ENCODE results near the gene MCRIP2.
A peak's percentile ranks its signal among the peaks of the same experiment; 100 is the strongest.

MCRIP2 gene

GRCh38 chr16:631808-632358 is 9.7 kb upstream of the MCRIP2 start:
- TF ChIP-seq SPI1 (IDR thresholded peaks at IDR 0.05; ENCODE audit: low read depth, low read length) (no peak), POLR2A (IDR thresholded peaks at IDR 0.05; ENCODE audit: low read depth, low read length) (no peak), POU2F2 (IDR thresholded peaks at IDR 0.05; ENCODE audit: low read depth, low read length) (no peak)
- no peak for FAIRE-seq

GRCh38 chr16:632486-633335 is 8.9 kb upstream of the MCRIP2 start:
- FAIRE-seq (no peak), DNase-seq (ENCODE audit: insufficient read length, low spot score) (no peak)
- TF ChIP-seq POU2F2 (IDR thresholded peaks at IDR 0.05; ENCODE audit: low read depth, low read length) (no peak), SPI1 (IDR thresholded peaks at IDR 0.05; ENCODE audit: low read depth, low read length) (no peak), POLR2A (IDR thresholded peaks at IDR 0.05; ENCODE audit: low read depth, low read length) (no peak), PAX5 (IDR thresholded peaks at IDR 0.05; ENCODE audit: insufficient read depth, low read length, severe bottlenecking) (no peak), POLR2AphosphoS5 (IDR thresholded peaks at IDR 0.05; ENCODE audit: low read depth, low read length) (no peak), TAF1 (IDR thresholded peaks at IDR 0.05; ENCODE audit: low read depth, low read length) (no peak)

More at GRCh38 chr16:631808-632358, 9.7 kb upstream of the MCRIP2 start:
- DNase-seq (ENCODE audit: insufficient read length, low spot score), result no peak

DNA sequence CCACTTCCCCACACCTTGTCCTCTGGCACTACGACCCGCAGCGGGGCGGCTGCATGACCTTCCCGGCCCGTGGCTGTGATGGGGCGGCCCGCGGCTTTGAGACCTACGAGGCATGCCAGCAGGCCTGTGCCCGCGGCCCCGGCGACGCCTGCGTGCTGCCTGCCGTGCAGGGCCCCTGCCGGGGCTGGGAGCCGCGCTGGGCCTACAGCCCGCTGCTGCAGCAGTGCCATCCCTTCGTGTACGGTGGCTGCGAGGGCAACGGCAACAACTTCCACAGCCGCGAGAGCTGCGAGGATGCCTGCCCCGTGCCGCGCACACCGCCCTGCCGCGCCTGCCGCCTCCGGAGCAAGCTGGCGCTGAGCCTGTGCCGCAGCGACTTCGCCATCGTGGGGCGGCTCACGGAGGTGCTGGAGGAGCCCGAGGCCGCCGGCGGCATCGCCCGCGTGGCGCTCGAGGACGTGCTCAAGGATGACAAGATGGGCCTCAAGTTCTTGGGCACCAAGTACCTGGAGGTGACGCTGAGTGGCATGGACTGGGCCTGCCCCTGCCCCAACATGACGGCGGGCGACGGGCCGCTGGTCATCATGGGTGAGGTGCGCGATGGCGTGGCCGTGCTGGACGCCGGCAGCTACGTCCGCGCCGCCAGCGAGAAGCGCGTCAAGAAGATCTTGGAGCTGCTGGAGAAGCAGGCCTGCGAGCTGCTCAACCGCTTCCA is 8.1 kb upstream of the MCRIP2 start:
- FAIRE-seq, result no peak
- TF ChIP-seq POLR2AphosphoS5 (IDR thresholded peaks at IDR 0.05; ENCODE audit: low read depth, low read length) (no peak), POLR2A (IDR thresholded peaks at IDR 0.05; ENCODE audit: low read depth, low read length) (no peak), TAF1 (IDR thresholded peaks at IDR 0.05; ENCODE audit: low read depth, low read length) (no peak), PAX5 (IDR thresholded peaks at IDR 0.05; ENCODE audit: insufficient read depth, low read length, severe bottlenecking) (no peak), SPI1 (IDR thresholded peaks at IDR 0.05; ENCODE audit: low read depth, low read length) (no peak)
- no peak for DNase-seq (ENCODE audit: insufficient read length, low spot score)

DNA sequence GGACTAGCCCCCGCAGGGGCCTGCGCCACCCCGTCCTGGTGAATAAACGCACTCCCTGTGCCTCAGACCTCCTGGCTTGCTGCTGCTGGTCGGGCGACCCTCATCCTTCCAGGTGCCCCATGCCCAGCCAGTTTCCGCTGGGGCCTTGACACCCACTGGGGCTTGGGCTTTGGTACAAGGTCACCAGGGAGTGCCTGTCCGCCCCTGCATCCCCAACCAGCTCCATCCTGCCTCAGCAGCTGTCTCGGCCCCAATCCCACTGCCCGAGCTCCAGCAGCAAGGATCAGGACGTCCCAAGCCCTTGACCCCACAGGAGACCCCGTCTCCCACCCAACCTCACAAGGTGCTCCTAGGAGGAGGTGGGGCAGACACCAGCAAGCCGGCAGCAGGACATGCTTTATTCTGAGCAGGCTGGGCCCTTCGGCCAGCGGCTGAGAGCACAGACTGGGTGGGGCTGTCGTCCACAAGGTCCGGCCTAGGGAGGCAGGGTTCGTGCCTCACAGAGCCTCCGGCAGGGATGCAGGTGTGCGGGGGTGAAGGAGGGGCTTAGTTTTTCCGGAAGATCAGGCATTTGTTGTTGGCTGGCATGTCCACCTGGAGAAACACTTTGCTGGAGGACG is 7.5 kb upstream of the MCRIP2 start:
- TF ChIP-seq POU2F2 (IDR thresholded peaks at IDR 0.05; ENCODE audit: low read depth, low read length), result no peak
- TF ChIP-seq PAX5 (IDR thresholded peaks at IDR 0.05; ENCODE audit: insufficient read depth, low read length, severe bottlenecking), result no peak
- no peak for TF ChIP-seq SPI1 (IDR thresholded peaks at IDR 0.05; ENCODE audit: low read depth, low read length)
- TF ChIP-seq POLR2AphosphoS5 (IDR thresholded peaks at IDR 0.05; ENCODE audit: low read depth, low read length), result no peak
- TF ChIP-seq POLR2A (IDR thresholded peaks at IDR 0.05; ENCODE audit: low read depth, low read length), result no peak
- no peak for TF ChIP-seq TAF1 (IDR thresholded peaks at IDR 0.05; ENCODE audit: low read depth, low read length)
- DNase-seq (ENCODE audit: insufficient read length, low spot score), result no peak
- no peak for FAIRE-seq

- TF ChIP-seq TAF1 (IDR thresholded peaks at IDR 0.05; ENCODE audit: low read depth, low read length) (no peak), POU2F2 (IDR thresholded peaks at IDR 0.05; ENCODE audit: low read depth, low read length) (no peak), PAX5 (IDR thresholded peaks at IDR 0.05; ENCODE audit: insufficient read depth, low read length, severe bottlenecking) (no peak), SPI1 (IDR thresholded peaks at IDR 0.05; ENCODE audit: low read depth, low read length) (no peak), POLR2A (IDR thresholded peaks at IDR 0.05; ENCODE audit: low read depth, low read length) (no peak), POLR2AphosphoS5 (IDR thresholded peaks at IDR 0.05; ENCODE audit: low read depth, low read length) (no peak)
- DNase-seq (ENCODE audit: insufficient read length, low spot score) (no peak), FAIRE-seq (peak; percentile 33)
Observed at GRCh38 chr16:634996-635395, 6.6 kb upstream of the MCRIP2 start.

GRCh38 chr16:635573-636205 is 5.9 kb upstream of the MCRIP2 start:
- TF ChIP-seq SPI1 (IDR thresholded peaks at IDR 0.05; ENCODE audit: low read depth, low read length) (no peak), POLR2AphosphoS5 (IDR thresholded peaks at IDR 0.05; ENCODE audit: low read depth, low read length) (no peak), TAF1 (IDR thresholded peaks at IDR 0.05; ENCODE audit: low read depth, low read length) (no peak), PAX5 (IDR thresholded peaks at IDR 0.05; ENCODE audit: insufficient read depth, low read length, severe bottlenecking) (no peak), POLR2A (IDR thresholded peaks at IDR 0.05; ENCODE audit: low read depth, low read length) (no peak), POU2F2 (IDR thresholded peaks at IDR 0.05; ENCODE audit: low read depth, low read length) (no peak)
- FAIRE-seq (no peak), DNase-seq (ENCODE audit: insufficient read length, low spot score) (no peak)

GRCh38 chr16:636206-637080 is 5.2 kb upstream of the MCRIP2 start, which contains the start of gene METTL26:
Gene METTL26, minus strand, starts transcription at chr16:636305. Its CDS starts 15 bp downstream, at chr16:636290.
- FAIRE-seq (peak; percentile 100), DNase-seq (ENCODE audit: insufficient read length, low spot score) (peak; percentile 99)
- TF ChIP-seq TAF1 (IDR thresholded peaks at IDR 0.05; ENCODE audit: low read depth, low read length), result peak; percentile 40; the same call in 1 of the 2 replicates
- no peak for TF ChIP-seq SPI1 (IDR thresholded peaks at IDR 0.05; ENCODE audit: low read depth, low read length)
- peak; percentile 55 for TF ChIP-seq PAX5 (IDR thresholded peaks at IDR 0.05; ENCODE audit: insufficient read depth, low read length, severe bottlenecking)
- peak; percentile 57; the same call in 1 of the 2 replicates for TF ChIP-seq POLR2A (IDR thresholded peaks at IDR 0.05; ENCODE audit: low read depth, low read length)
- TF ChIP-seq POU2F2 (IDR thresholded peaks at IDR 0.05; ENCODE audit: low read depth, low read length), result 0 out of 2 replicates have a peak, but pooled peaks have one; percentile 11
- TF ChIP-seq POLR2AphosphoS5 (IDR thresholded peaks at IDR 0.05; ENCODE audit: low read depth, low read length), result 0 out of 2 replicates have a peak, but pooled peaks have one; percentile 36
